ENCODE results near the gene CRTAC1.

CRTAC1 gene

GRCh38 chr10:97964748-97965147 lies 65.7 kb downstream of the CRTAC1 start:
- no peak for DNase-seq

- no peak for DNase-seq
These were observed 68.5 kb downstream of the CRTAC1 start for GRCh38 chr10:97961945-97962344.

GRCh38 chr10:97960269-97961056 lies 70.0 kb downstream of the CRTAC1 start:
- DNase-seq = no peak

GRCh38 chr10:97949462-97949861 lies 81.0 kb downstream of the CRTAC1 start:
- DNase-seq = no peak

GRCh38 chr10:97948822-97949221 lies 81.6 kb downstream of the CRTAC1 start:
- DNase-seq = no peak

GRCh38 chr10:97944772-97945171 lies 85.6 kb downstream of the CRTAC1 start:
- DNase-seq = no peak

GRCh38 chr10:97943294-97943693 lies 87.1 kb downstream of the CRTAC1 start:
- DNase-seq = no peak

- DNase-seq = no peak
These were observed 89.9 kb downstream of the CRTAC1 start for GRCh38 chr10:97940534-97940933.

GRCh38 chr10:97939446-97939990 lies 90.9 kb downstream of the CRTAC1 start:
- no peak for DNase-seq

- no peak for DNase-seq
These were observed 92.5 kb downstream of the CRTAC1 start for GRCh38 chr10:97937928-97938327.

GRCh38 chr10:97937054-97937453 lies 93.4 kb downstream of the CRTAC1 start:
- DNase-seq = no peak

GRCh38 chr10:97936126-97936525 lies 94.3 kb downstream of the CRTAC1 start:
- DNase-seq = no peak

GRCh38 chr10:97932932-97933530 lies 97.4 kb downstream of the CRTAC1 start:
- DNase-seq = no peak

GRCh38 chr10:97931041-97931440 lies 99.4 kb downstream of the CRTAC1 start:
- DNase-seq = no peak

GRCh38 chr10:97928897-97929296 lies 101.5 kb downstream of the CRTAC1 start:
- DNase-seq = no peak

- DNase-seq = no peak
These were observed 102.8 kb downstream of the CRTAC1 start for GRCh38 chr10:97927622-97928021.

GRCh38 chr10:97926055-97926454 lies 104.4 kb downstream of the CRTAC1 start:
- DNase-seq = no peak

GRCh38 chr10:97925308-97925938 lies 105.0 kb downstream of the CRTAC1 start:
- DNase-seq = no peak

GRCh38 chr10:97924678-97925077 lies 105.7 kb downstream of the CRTAC1 start:
- DNase-seq = no peak

GRCh38 chr10:97923476-97923875 lies 106.9 kb downstream of the CRTAC1 start:
- no peak for DNase-seq

GRCh38 chr10:97923057-97923456 lies 107.4 kb downstream of the CRTAC1 start:
- DNase-seq = no peak

GRCh38 chr10:97922022-97922758 lies 108.2 kb downstream of the CRTAC1 start:
- DNase-seq = peak; percentile 11

GRCh38 chr10:97921581-97922021 lies 108.8 kb downstream of the CRTAC1 start:
- no peak for DNase-seq

All from NCI-H2081 treated with DMSO at 0.1 percent for 48 hours (cell line).